ENCODE results near the gene CFAP61.

Gene CFAP61

GRCh38 chr20:20139403-20139802 is 87.1 kb downstream of the CFAP61 start:
- TF ChIP-seq GATA3 (IDR thresholded peaks at IDR 0.05; ENCODE audit: low read depth, low read length) = no peak
- TF ChIP-seq GATA2 (IDR thresholded peaks at IDR 0.05; ENCODE audit: low read depth, low read length) = no peak

DNA sequence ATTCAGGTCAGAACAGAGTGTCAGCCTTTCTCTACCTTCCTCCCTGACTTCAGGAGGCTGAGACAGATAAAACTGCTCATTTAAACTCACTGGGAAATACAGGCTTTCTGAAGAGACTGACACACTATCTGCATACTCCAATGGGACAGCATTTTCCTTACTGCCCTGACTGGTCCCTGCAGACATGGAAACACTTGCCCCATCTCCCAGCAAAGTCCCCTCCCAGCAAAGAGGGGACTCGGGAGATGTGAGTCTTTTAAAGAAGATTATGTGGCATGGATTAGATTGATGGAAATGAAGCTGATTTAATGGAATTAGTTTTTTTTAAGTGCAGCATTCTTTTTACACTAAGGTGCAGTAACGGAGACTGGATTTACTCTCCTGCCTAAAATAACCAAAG is 90.8 kb downstream of the CFAP61 start:
- no peak for TF ChIP-seq GATA3 (IDR thresholded peaks at IDR 0.05; ENCODE audit: low read depth, low read length)
- TF ChIP-seq GATA2 (IDR thresholded peaks at IDR 0.05; ENCODE audit: low read depth, low read length) = no peak

DNA sequence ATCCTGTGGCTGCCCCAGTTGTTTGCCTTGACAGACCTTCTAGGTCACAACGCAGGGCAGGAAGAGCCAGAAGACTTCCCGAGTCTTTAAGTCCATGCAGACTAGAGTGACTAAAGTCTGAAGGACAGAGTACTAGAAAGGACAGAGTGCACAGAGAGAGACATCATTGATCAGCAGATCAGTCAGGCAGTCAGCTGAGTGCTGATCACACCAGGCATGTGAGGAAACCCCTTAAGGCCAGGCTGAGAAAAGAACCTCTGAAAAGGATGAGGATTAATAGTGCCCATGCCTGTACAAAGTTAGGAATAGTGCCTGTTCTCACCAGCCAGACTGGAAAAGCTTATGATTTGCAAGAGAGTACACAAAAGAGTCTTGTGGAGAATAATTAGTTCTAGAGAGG is 91.3 kb downstream of the CFAP61 start:
- TF ChIP-seq GATA3 (IDR thresholded peaks at IDR 0.05; ENCODE audit: low read depth, low read length) (no peak), GATA2 (IDR thresholded peaks at IDR 0.05; ENCODE audit: low read depth, low read length) (no peak)

GRCh38 chr20:20148779-20149178 is 96.4 kb downstream of the CFAP61 start:
- no peak for TF ChIP-seq GATA2 (IDR thresholded peaks at IDR 0.05; ENCODE audit: low read depth, low read length)
- no peak for TF ChIP-seq GATA3 (IDR thresholded peaks at IDR 0.05; ENCODE audit: low read depth, low read length)

GRCh38 chr20:20150241-20150640 is 97.9 kb downstream of the CFAP61 start:
- TF ChIP-seq GATA3 (IDR thresholded peaks at IDR 0.05; ENCODE audit: low read depth, low read length) (no peak), GATA2 (IDR thresholded peaks at IDR 0.05; ENCODE audit: low read depth, low read length) (no peak)

- TF ChIP-seq GATA3 (IDR thresholded peaks at IDR 0.05; ENCODE audit: low read depth, low read length) = no peak
- TF ChIP-seq GATA2 (IDR thresholded peaks at IDR 0.05; ENCODE audit: low read depth, low read length) = no peak
Observed at GRCh38 chr20:20160520-20160919, 108.2 kb downstream of the CFAP61 start.

DNA sequence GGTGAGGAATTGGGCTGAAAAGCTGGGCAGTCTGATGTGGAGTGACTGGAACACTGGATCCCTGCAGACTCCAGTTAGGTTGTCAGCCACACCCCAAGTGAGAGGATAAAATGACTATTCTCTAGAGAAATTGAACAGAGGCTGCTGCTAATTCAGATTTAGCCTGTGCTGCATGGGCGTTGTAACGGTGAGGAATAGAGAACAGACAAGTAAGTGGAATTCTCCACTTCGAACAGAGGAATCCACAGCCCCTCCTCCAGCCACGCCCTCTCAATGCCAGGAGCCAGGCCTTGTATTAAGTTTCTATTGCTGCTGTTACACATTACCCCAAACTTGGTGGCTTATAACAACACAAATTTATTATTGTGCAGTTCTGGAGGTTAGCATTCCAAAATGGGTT is 109.3 kb downstream of the CFAP61 start:
- TF ChIP-seq GATA2 (IDR thresholded peaks at IDR 0.05; ENCODE audit: low read depth, low read length) = no peak
- no peak for TF ChIP-seq GATA3 (IDR thresholded peaks at IDR 0.05; ENCODE audit: low read depth, low read length)

DNA sequence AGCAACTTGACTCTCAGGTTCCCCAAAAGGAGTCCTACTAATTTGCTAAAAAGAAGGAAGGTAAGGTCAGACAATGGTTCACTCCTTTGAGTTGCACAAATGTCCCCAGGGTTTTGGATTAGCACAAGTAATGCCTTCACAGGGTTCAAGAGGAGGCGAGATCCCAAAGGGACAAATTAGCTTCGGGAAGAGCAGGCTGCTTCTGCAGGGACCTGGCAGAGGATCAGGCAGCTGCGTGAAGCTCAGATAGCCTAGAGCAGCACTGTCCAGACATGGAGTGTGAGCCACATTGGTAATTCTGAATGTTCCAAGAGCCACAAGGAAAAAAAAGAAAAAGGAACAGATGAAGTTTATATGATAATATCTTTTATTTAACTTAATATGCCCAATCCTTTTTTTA is 115.4 kb downstream of the CFAP61 start:
- TF ChIP-seq GATA3 (IDR thresholded peaks at IDR 0.05; ENCODE audit: low read depth, low read length) (no peak), GATA2 (IDR thresholded peaks at IDR 0.05; ENCODE audit: low read depth, low read length) (no peak)

DNA sequence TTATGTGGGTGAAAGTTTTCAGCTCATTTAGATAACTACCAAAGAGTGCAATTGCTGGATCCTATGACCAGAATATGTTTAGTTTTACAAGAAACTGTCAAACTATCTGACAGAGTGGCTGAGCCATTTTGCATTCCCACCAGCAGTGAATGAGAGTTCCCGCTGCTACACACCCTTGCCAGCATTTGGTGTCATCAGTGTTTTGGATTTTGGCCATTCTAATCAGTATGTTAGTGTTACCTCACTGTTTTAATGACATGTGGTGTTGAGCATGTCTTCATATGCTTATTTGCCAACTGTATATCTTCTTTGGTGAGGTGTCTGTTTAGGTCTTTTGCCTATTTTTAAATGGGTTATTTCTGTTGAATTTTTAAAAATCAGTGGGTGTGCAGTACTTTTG is 120.9 kb downstream of the CFAP61 start:
- TF ChIP-seq GATA3 (IDR thresholded peaks at IDR 0.05; ENCODE audit: low read depth, low read length) = no peak
- no peak for TF ChIP-seq GATA2 (IDR thresholded peaks at IDR 0.05; ENCODE audit: low read depth, low read length)

DNA sequence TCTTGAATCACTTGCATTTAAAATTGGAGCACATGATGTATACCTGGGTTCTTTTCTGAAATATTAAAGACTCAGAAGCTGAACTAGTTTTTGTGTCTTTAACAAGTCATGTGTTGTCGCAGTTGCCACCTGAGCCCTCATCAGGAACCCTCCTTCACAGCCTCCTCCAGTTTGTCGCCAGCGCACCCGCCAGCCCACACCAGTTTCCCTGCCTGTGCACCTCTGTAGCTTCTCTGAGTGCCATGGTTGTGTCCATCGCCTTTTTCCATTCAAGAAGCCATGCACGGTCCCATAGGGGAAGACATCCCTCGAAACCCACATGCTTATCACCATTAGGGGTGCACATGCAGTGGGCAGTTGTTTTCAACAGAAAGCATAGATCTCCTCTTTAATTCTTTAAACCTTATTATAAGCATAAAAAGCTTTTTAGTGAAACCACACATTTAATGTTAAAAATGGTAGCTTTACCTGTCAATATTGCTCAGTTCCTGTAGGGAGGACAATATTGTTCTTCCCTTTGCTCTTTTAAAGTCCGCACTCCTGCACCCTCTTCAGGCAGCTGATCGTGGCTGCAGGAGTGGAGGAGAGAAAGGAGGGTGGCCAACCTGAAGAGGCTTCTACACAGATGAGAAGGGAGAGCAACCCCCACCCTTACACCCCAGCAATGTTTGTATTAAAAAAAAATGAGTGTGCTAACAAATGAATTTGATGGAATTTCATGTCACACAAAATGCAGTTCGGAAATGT is 121.9 kb downstream of the CFAP61 start:
- TF ChIP-seq GATA3 (IDR thresholded peaks at IDR 0.05; ENCODE audit: low read depth, low read length) = no peak
- no peak for TF ChIP-seq GATA2 (IDR thresholded peaks at IDR 0.05; ENCODE audit: low read depth, low read length)

DNA sequence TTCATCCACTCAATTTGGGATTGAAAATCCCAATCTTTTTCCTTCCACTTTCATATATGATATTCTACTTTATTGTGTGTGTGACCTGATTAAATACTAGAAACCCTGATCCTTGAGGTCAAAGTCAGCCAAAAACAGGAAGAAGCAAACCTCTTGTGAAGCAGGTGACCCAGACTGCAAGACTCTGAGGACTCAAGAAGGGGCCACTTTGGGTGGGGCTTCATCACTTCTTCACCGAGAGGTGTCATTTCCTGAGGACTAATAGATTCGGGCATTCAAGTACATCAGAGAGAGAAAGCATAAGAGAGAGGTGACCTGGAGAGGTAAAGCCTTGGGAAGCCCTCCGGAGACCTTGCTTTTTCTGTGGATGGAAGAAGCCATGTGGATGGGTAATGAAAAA is 129.0 kb downstream of the CFAP61 start:
- TF ChIP-seq GATA3 (IDR thresholded peaks at IDR 0.05; ENCODE audit: low read depth, low read length) (no peak), GATA2 (IDR thresholded peaks at IDR 0.05; ENCODE audit: low read depth, low read length) (no peak)

- no peak for TF ChIP-seq GATA2 (IDR thresholded peaks at IDR 0.05; ENCODE audit: low read depth, low read length)
- TF ChIP-seq GATA3 (IDR thresholded peaks at IDR 0.05; ENCODE audit: low read depth, low read length) = no peak
Observed at GRCh38 chr20:20184149-20184548, 131.8 kb downstream of the CFAP61 start.

DNA sequence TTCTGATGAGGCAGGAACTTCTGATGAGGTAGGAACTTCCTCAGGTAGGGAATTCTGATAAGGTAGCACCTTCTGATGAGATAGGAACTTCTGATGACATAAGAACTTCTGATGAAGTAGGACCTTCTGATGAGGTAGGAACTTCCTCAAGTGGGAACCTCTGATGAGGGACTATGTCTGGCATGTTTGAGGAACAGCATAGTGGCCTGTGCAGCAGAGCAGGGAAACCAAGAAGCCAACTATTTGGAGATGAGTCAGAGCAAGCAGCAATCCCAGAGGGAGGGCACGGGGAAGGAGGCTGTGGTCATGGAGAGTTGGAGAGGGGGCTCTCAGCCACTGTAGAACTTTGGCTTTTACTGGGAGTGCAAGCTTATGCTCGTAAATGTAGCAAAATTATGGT is 132.4 kb downstream of the CFAP61 start:
- TF ChIP-seq GATA2 (IDR thresholded peaks at IDR 0.05; ENCODE audit: low read depth, low read length) (no peak), GATA3 (IDR thresholded peaks at IDR 0.05; ENCODE audit: low read depth, low read length) (no peak)

DNA sequence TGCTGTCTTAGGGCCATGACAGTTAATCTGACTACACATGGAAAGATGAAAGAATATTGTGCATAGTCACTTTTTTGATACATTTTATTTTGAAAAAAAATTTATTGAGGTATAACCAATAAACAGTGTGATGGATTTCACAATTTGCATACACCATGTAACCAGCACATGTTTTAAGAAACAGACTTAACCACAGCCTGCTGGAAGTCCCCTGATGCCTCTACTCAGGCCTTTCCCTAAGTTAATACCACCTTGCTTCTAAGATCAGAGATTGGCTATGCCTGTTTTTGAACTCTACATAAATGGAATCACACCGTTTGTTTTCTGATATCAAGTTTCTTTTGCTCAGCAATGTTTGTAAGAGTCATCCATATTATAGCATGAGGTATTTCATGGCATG is 136.3 kb downstream of the CFAP61 start:
- TF ChIP-seq GATA2 (IDR thresholded peaks at IDR 0.05; ENCODE audit: low read depth, low read length) (no peak), GATA3 (IDR thresholded peaks at IDR 0.05; ENCODE audit: low read depth, low read length) (no peak)

DNA sequence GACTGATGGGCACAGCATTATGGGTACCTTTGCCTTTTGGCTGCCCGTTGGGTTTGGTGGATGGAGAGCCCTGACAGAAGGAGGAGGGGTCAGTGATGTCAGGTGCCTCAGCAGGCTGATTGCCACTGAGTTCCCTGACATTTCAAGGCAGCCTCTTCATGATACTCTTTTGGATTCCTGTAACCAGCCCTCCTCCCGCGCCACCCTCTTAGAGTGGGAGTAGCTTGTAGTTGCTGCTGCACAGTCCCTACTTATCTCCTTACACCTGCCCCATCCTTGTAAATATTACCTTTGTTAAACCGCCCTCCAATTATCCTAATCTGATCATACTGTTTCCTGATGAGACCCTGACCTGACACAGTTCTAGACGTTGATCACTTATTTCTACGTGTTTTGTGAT is 140.0 kb downstream of the CFAP61 start:
- TF ChIP-seq GATA2 (IDR thresholded peaks at IDR 0.05; ENCODE audit: low read depth, low read length) (no peak), GATA3 (IDR thresholded peaks at IDR 0.05; ENCODE audit: low read depth, low read length) (no peak)

Data from SH-SY5Y (cell line).